Suprapubic skin (tissue), 3 donors: ENCODE results near the gene COX20.

Experiments used
- POLR2AphosphoS5 ChIP-seq, 3 donors: sonication (generic); formaldehyde crosslinking; IDR thresholded peaks; one replicate each; pipeline ENCODE4 v1.6.1; 2017; ENCODE audit warnings: antibody characterized with exemption in 3 of 3
- TF ChIP-seq, protein P1 (sequence below), 2 donors: fragments of 200-600 bp in 1 of 2; fragments of 450-650 bp in 1 of 2; sonication (generic) in 1 of 2; IDR thresholded peaks; one replicate each; pipeline ENCODE4 v1.5.1; 2016 to 2019; ENCODE audit warnings: antibody characterized with exemption in 2 of 2, mild to moderate bottlenecking in 1 of 2, moderate library complexity in 1 of 2

DNA sequence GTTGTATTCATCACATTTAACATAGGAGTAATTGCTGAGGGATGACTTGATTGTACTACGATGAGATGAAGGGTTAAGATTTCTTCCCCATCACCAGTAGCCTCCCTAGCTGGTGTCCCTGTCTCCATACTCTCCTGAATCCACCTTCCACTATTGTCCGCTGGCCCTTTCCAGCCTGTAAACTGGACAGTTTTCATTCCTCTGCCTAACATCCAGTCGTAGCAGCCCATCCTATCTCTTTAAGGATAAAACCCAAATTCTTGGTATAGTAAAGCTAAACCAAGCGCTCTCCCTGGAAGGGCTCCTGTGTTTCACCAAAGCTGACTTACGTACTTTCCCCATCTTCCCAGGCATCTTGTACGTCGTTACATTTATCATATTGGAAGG is 670 bp downstream of the COX20 start:
- TF ChIP-seq, protein P1, sequence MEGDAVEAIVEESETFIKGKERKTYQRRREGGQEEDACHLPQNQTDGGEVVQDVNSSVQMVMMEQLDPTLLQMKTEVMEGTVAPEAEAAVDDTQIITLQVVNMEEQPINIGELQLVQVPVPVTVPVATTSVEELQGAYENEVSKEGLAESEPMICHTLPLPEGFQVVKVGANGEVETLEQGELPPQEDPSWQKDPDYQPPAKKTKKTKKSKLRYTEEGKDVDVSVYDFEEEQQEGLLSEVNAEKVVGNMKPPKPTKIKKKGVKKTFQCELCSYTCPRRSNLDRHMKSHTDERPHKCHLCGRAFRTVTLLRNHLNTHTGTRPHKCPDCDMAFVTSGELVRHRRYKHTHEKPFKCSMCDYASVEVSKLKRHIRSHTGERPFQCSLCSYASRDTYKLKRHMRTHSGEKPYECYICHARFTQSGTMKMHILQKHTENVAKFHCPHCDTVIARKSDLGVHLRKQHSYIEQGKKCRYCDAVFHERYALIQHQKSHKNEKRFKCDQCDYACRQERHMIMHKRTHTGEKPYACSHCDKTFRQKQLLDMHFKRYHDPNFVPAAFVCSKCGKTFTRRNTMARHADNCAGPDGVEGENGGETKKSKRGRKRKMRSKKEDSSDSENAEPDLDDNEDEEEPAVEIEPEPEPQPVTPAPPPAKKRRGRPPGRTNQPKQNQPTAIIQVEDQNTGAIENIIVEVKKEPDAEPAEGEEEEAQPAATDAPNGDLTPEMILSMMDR (IDR thresholded peaks at IDR 0.05) = no peak
- no peak for TF ChIP-seq POLR2AphosphoS5 (IDR thresholded peaks at IDR 0.05)
